ENCODE results near the gene ARHGDIB.

DNA sequence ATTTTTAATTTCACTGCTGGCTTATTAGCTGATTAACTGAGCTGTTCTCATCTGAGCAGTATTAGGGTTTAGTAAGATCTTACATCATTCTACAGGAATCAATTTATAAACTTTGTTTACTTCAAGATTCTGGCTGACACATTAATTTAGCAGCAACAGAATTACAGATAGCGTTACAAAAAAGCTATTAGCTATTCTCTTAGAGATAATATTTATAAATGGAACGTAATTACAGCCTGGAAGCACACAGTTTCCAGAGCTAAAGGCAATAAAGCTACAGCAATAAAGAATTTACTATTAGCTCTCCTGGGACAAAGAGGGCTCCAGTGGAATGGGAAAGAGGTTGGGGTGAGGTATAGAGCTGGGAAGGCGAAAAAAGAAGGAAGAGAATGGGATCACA, 46.1 kb upstream of the ARHGDIB start:
- TF ChIP-seq, protein P1, sequence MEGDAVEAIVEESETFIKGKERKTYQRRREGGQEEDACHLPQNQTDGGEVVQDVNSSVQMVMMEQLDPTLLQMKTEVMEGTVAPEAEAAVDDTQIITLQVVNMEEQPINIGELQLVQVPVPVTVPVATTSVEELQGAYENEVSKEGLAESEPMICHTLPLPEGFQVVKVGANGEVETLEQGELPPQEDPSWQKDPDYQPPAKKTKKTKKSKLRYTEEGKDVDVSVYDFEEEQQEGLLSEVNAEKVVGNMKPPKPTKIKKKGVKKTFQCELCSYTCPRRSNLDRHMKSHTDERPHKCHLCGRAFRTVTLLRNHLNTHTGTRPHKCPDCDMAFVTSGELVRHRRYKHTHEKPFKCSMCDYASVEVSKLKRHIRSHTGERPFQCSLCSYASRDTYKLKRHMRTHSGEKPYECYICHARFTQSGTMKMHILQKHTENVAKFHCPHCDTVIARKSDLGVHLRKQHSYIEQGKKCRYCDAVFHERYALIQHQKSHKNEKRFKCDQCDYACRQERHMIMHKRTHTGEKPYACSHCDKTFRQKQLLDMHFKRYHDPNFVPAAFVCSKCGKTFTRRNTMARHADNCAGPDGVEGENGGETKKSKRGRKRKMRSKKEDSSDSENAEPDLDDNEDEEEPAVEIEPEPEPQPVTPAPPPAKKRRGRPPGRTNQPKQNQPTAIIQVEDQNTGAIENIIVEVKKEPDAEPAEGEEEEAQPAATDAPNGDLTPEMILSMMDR (IDR thresholded peaks at IDR 0.05), result no peak
- TF ChIP-seq EZH2phosphoT487 (IDR thresholded peaks at IDR 0.05) (no peak), EZH2 (IDR thresholded peaks at IDR 0.05) (no peak)

All from neural progenitor cell (in vitro differentiated cells).